AG04450 (cell line): ENCODE measurements around the gene C1orf116. TPM values are rescaled to one million over a fixed set of nuclear protein-coding genes. Genes with fewer than 3 reads are reported as not detected.

Experiments used
- CTCF ChIA-PET: fragments of 300-600, 350-600 bp; formaldehyde crosslinking; extraction: SDS; loops from one replicate; lab custom pipeline; 2022; ENCODE audit warnings: antibody characterized with exemption, inconsistent platforms; lab: Charles Lee
- POLR2A ChIA-PET: fragments of 350-600 bp; formaldehyde crosslinking; extraction: SDS; loops from one replicate; lab custom pipeline; 2021; ENCODE audit warnings: antibody characterized with exemption, inconsistent platforms; lab: Yijun Ruan, JAX
- DNase-seq: peaks from one replicate; pipeline ENCODE4 v3.0.0-alpha.2; 2011; ENCODE audit warnings: low read depth, low spot score
- H3K27ac ChIP-seq: one replicate; pipeline ENCODE4 v1.5.1; 2012; ENCODE audit warnings: low read depth, low read length, control low read depth
- H3K27me3 ChIP-seq: one replicate; pipeline ENCODE4 v1.6.0; 2012; ENCODE audit warnings: low read length; ENCODE audit not compliant: control insufficient read depth, insufficient read depth
- H3K4me3 ChIP-seq: 2 replicates; pipeline ENCODE4 v1.5.1; 2011; ENCODE audit warnings: mild to moderate bottlenecking, low read depth, low read length, control low read depth
- H3K9me3 ChIP-seq: 2 replicates; pipeline ENCODE4 v1.5.1; 2012; ENCODE audit warnings: low read length; ENCODE audit not compliant: control insufficient read depth, insufficient read depth
- CTCF ChIP-seq: IDR thresholded peaks from 2 replicates; pipeline ENCODE4 v1.5.1; 2011; ENCODE audit warnings: low read depth, low read length, control low read depth, inconsistent platforms
- polyA plus RNA-seq: library from polyadenylated mRNA; depleted of rRNA; stranded (reverse); fragments of >200 nt; gene quantifications from 2 replicates; pipeline ENCODE4 v1.2.3, GENCODE V29; 2011

The C1orf116 gene
- polyA plus RNA-seq, 1 experiment = not detected

- CTCF ChIA-PET = interaction anchor here (1.9 to 3.2 kb wide), 3 partner anchors 15 to 371 kb away, joined by 7 to 20 read pairs (median 13); no protein-coding TSS in a partner anchor
- POLR2A ChIA-PET = no interaction called here
- DNase-seq = no peak
- Histone ChIP-seq H3K9me3 (no peaks in the 10 kb centered on the region), H3K4me3 (no peak overlapping the region), H3K27ac (no peak overlapping the region), H3K27me3 (peaks cover 6% of the 10 kb centered on the region)
- no peak for TF ChIP-seq CTCF
Measured at GRCh38 chr1:207034208-207034607, 1.7 kb upstream of the C1orf116 start.

GRCh38 chr1:207033302-207033701 is 746 bp upstream of the C1orf116 start:
- Histone ChIP-seq H3K9me3 (no peaks in the 10 kb centered on the region), H3K4me3 (no peak overlapping the region), H3K27me3 (peaks cover 9% of the 10 kb centered on the region), H3K27ac (no peak overlapping the region)
- CTCF ChIA-PET = interaction anchor here (0.7 to 3.2 kb wide), 4 partner anchors 16 to 372 kb away, joined by 3 to 20 read pairs (median 10); no protein-coding TSS in a partner anchor
- TF ChIP-seq CTCF = no peak
- DNase-seq = no peak
- POLR2A ChIA-PET = no interaction called here

GRCh38 chr1:207031632-207032264 is 808 bp downstream of the C1orf116 start:
- Histone ChIP-seq H3K4me3 (no peak overlapping the region), H3K27me3 (peaks cover 9% of the 10 kb centered on the region), H3K9me3 (peaks cover 3% of the 10 kb centered on the region; the same call in 1 of the 2 replicates), H3K27ac (no peak overlapping the region)
- ChIA-PET CTCF (interaction anchor here (0.5 to 3.2 kb wide), 3 partner anchors 8 to 27 kb away, joined by 3 to 20 read pairs (median 13); no protein-coding TSS in a partner anchor), POLR2A (no interaction called here)
- DNase-seq = no peak
- no peak for TF ChIP-seq CTCF

GRCh38 chr1:207031016-207031415 is 1.5 kb downstream of the C1orf116 start:
- TF ChIP-seq CTCF = no peak
- Histone ChIP-seq H3K9me3 (peaks cover 3% of the 10 kb centered on the region; the same call in 1 of the 2 replicates), H3K27ac (no peak overlapping the region), H3K4me3 (no peak overlapping the region), H3K27me3 (peaks cover 9% of the 10 kb centered on the region)
- DNase-seq = no peak
- ChIA-PET CTCF (interaction anchor here (1.2 to 2.5 kb wide), 2 partner anchors 19 to 21 kb away, joined by 3 to 15 read pairs; no protein-coding TSS in a partner anchor), POLR2A (no interaction called here)

- H3K27ac ChIP-seq = no peak overlapping the region
- POLR2A ChIA-PET = no interaction called here
- no peak for TF ChIP-seq CTCF
- CTCF ChIA-PET = interaction anchor here (0.7 to 2.5 kb wide), 3 partner anchors 19 to 374 kb away, joined by 3 to 15 read pairs (median 4); no protein-coding TSS in a partner anchor
- DNase-seq = no peak
- H3K9me3 ChIP-seq = peaks cover 3% of the 10 kb centered on the region; the same call in 1 of the 2 replicates
- peaks cover 9% of the 10 kb centered on the region for H3K27me3 ChIP-seq
- no peak overlapping the region for H3K4me3 ChIP-seq
Measured at GRCh38 chr1:207030522-207031009, 2.0 kb downstream of the C1orf116 start.
